Iris pigment epithelial cell (primary cell): Measurements from ENCODE around the gene UNC5B.

ENCODE experiments used
- DNase-seq: peaks from one replicate; pipeline ENCODE4 v3.0.0-alpha.2; 2011; ENCODE audit warnings: low read depth

UNC5B gene

GRCh38 chr10:71212318-71213126, at the start of gene UNC5B:
TSS of gene UNC5B (plus strand) at chr10:71212570. CDS start at chr10:71212986, 416 bp downstream.
- peak; percentile 90 for DNase-seq

GRCh38 chr10:71173466-71173865, 38.9 kb upstream of the UNC5B start:
- no peak for DNase-seq

DNA sequence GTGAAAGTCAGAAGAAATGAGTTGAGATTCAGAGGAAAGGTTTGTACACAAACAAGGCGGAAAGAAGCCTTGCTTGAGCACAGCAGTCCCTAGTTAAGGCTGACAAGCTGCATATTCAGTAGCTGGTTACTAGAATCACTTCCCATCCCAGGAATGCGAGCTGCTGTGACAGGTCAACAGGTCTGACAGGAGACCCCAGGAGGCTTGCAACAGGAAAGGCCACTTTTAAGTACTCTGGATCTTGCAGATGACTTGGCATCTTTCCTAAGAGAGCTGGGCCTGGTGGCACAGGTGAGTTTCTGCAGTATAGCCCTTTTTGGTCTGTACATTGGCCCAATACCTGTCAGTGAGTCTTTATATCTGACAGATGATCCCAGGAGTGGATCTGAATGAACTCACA, 35.7 kb upstream of the UNC5B start:
- DNase-seq = no peak

DNA sequence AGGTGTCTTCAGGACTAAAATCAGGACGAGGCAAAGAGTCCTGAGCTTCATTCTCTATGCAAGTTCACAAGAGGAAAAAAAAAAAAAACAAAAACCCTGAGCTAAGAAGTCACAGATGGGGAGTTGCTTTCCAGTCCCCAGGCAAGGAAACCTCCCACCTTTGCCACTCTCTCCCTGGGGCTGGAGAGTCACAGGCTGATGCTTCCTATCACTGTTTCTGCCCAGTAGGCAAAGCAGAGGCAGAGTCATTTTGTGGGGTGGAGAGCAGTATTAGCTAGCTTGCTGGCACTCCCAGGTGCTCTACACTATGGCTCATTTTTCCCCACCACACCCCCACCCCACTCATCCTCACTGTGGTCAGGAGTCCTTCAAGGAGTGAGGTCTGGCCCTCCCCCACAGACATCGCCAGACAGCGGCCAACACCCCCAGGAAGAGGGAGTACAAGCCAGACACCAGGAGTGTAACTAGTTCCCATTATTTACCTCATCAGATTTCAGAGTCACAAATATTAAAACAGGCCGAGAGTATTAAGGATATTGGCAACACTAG, 34.6 kb upstream of the UNC5B start:
- DNase-seq = no peak

- no peak for DNase-seq
These were observed 33.5 kb upstream of the UNC5B start for GRCh38 chr10:71178880-71179279.

DNA sequence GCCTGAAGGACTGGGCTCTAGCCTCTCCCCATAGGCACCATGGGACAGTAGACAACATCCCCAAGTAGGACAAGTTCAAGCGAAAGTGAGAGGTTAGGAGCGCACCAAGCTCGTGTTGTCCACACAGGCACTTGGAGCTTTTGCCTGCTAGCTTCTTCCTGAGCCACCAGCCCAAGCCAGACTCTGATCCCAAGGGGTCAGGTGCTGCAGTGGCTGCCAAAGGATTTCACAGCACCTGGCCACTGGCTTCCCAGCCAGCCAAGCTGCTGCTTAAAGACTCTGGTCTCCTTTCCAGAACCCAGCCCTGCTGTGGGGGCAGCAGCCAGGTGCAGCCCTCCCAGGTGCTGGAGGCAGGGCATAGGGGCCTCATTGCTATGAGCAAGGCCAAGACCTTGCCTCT, 33.0 kb upstream of the UNC5B start:
- no peak for DNase-seq

- no peak for DNase-seq
These were observed 27.9 kb upstream of the UNC5B start for GRCh38 chr10:71184421-71184820.

DNA sequence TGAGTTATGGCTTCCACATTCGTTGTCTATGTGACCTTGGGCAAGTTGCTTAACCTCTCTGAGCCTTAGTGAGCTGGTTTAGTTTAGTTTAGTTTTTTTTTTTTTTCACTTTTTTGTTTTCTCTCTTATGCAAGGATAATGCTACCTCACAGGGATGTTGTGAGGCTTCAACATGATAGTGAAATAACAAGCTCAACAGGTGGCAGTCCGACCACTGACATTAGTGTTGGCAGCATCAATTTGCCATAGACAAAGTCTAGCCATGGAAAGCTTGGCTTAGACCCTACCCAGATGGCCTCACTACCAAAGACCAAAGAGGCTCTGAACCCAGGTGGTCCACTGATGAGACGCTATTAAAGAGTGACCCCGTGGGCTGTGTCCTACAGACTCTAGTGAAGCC, 27.2 kb upstream of the UNC5B start:
- no peak for DNase-seq

- DNase-seq = no peak
These were observed 25.2 kb upstream of the UNC5B start for GRCh38 chr10:71187197-71187596.

- peak; percentile 17 for DNase-seq
These were observed 24.8 kb upstream of the UNC5B start for GRCh38 chr10:71187600-71187999.

GRCh38 chr10:71188201-71188600, 24.2 kb upstream of the UNC5B start:
- DNase-seq = no peak

DNA sequence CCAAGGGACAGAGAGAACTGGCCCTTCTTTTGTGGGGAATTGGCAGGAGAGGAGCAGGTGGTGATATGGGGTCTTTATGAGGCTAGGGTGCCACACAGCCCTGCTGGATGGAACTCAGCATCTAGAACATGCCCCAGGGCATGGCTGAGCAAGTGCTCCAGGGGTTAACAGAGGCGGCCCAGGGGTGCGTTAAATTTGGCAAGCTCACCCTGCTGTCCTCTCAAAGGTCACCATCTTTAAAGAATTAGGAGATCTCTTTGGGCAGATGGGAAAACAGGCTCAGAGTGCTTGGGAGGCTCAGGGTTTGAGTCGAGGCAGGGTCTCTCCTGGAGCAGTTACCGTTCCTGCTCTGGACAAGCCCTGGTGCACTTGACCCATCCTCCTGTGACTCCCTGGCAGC, 21.4 kb upstream of the UNC5B start:
- DNase-seq = no peak

DNA sequence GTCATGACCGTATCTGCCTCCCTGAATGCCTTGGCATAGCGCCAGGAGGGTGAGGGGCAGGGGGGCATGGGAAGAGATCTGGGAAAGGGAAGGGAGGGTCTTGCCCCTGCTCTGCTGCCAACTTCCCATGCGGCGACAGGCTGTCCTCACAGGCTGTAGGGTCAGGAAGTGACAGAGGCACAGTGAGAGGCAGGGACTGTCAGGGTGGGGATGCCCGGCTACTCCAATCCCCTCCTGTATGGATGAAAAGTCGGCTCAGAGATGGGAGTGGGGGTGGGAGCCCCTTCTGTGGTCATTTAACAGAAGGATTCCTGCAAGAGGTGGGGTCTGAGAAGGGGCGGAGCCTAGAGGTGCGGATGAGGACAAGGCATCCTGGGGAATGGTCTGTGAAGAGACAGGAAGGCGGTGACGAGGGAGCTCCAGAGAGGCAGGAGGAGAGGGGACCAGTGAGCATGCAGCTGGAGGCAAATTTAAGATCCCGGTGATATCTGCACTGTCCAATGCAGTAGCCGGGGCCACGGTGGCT, 20.8 kb upstream of the UNC5B start:
- DNase-seq = no peak

DNA sequence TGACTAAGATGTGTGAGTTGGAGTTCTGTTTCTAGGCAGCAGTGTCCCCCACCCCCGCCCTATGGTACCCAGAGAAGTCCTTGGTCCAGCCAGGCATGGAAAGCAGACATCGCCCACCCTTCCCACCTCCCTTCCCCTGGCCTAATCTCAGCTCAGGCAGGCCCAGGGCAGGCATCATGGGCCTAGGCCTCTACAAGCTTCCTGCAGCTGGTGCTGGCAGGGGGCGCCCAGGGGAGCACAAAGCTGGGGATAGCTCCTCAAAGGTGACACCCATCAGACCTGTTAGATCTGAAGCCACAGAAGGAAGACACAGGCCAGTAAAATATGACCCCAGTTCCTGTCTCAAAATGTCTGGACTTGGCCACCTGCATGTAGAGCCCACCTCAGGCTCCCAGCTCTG, 18.9 kb upstream of the UNC5B start:
- no peak for DNase-seq

GRCh38 chr10:71197955-71198354, 14.4 kb upstream of the UNC5B start:
- no peak for DNase-seq

- DNase-seq = no peak
These were observed 10.5 kb upstream of the UNC5B start for GRCh38 chr10:71201849-71202248.

- no peak for DNase-seq
These were observed 10.1 kb upstream of the UNC5B start for GRCh38 chr10:71202314-71202713.

GRCh38 chr10:71203124-71203523, 9.2 kb upstream of the UNC5B start:
- DNase-seq = no peak

- DNase-seq = no peak
These were observed 8.7 kb upstream of the UNC5B start for GRCh38 chr10:71203716-71204115.

- DNase-seq = no peak
These were observed 7.6 kb upstream of the UNC5B start for GRCh38 chr10:71204746-71205145.

DNA sequence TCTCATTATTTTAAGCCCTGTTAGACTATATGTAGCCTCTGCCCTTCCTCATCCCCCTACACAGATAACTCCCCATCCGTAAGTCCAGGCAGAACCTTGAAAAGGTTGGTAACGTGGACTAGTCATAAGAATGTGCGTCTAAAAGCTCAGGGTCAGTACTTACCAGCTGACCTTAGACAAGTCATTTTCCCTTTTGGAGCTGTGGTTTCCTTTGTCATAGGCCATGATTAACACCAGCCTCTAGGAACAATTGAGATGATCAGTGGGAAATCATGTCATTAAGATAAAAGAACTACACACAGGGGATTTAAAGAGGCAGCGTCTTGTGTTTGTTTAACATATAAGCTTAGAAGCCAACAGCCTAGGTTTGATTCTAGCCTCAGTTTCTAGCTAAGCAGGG, 6.9 kb upstream of the UNC5B start:
- DNase-seq = no peak

- no peak for DNase-seq
These were observed 5.5 kb upstream of the UNC5B start for GRCh38 chr10:71206911-71207310.

- DNase-seq = no peak
These were observed 4.8 kb upstream of the UNC5B start for GRCh38 chr10:71207578-71207977.

DNA sequence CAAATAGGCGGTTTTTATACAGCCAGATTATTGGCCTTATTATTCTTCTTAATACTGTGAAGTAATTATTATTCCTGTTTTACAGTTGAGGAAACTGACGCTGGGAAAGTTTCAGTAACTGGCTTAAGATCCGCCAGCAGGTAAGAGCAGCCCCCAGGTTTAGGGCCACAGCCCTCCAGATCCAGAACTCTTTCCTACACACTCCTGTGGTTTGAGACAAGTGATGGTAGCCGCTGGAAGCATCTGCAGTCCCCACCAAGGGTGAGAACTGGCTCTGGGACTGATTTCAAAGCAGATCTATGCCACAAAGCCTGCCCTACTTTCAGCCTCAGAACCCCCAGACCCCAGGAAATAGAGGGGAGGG, 3.0 kb upstream of the UNC5B start:
- DNase-seq = no peak
